IMR-90 (cell line): Measurements from ENCODE around the gene RIMBP2. TPM values are rescaled to one million over a fixed set of nuclear protein-coding genes. Genes with fewer than 3 reads are reported as not detected.

Source experiments
- ATAC-seq: fragments of 200-7000 bp; cut with Tn5 transposase; 2 replicates; pipeline ENCODE4 v1.9.1; 2020; ENCODE audit warnings: low read depth, mild to moderate bottlenecking, moderate library complexity
- BruUV-seq: library from RNA; stranded (reverse); fragments of 400-500 nt; replicated peaks from 2 replicates; lab custom pipeline; 2021; lab: Mats Ljungman, UMichigan
- CTCF ChIA-PET: fragments of 300-600 bp; formaldehyde crosslinking; extraction: SDS; loops from one replicate; lab custom pipeline; 2021; ENCODE audit warnings: antibody characterized with exemption; lab: Yijun Ruan, JAX
- POLR2A ChIA-PET: fragments of 300-600 bp; sonication (Branson Sonifier 250); formaldehyde crosslinking; loops from one replicate; lab custom pipeline; 2022; ENCODE audit warnings: antibody characterized with exemption; ENCODE audit not compliant: unreplicated experiment; lab: Charles Lee
- DNase-seq: peaks from one replicate; pipeline ENCODE4 v3.0.0; 2013
- H2AFZ ChIP-seq: replicated peaks from 2 replicates; pipeline ENCODE3; 2013; ENCODE audit warnings: low read length, mild to moderate bottlenecking; ENCODE audit not compliant: poor library complexity
- H2AK5ac ChIP-seq: 2 replicates; pipeline ENCODE4 v1.6.1; 2013; ENCODE audit warnings: low read depth, low read length, inconsistent platforms
- H2AK9ac ChIP-seq: replicated peaks from 2 replicates; pipeline ENCODE3; 2013; ENCODE audit warnings: mild to moderate bottlenecking, low read depth, low read length, moderate library complexity; ENCODE audit not compliant: poor library complexity
- H2BK120ac ChIP-seq: 2 replicates; pipeline ENCODE4 v1.6.1; 2013; ENCODE audit warnings: low read depth, low read length, inconsistent platforms
- H2BK15ac ChIP-seq: 3 replicates; pipeline ENCODE4 v1.6.1; 2013; ENCODE audit warnings: low read depth, low read length, inconsistent platforms
- H2BK20ac ChIP-seq: 2 replicates; pipeline ENCODE4 v1.6.1; 2013; ENCODE audit warnings: low read depth, mild to moderate bottlenecking, inconsistent platforms, low read length, moderate library complexity
- H2BK5ac ChIP-seq: 2 replicates; pipeline ENCODE4 v1.6.1; 2013; ENCODE audit warnings: mild to moderate bottlenecking, low read depth, low read length, inconsistent platforms; ENCODE audit not compliant: poor library complexity, severe bottlenecking
- H3K14ac ChIP-seq: replicated peaks from 2 replicates; pipeline ENCODE4 v1.6.1; 2013; ENCODE audit warnings: low read depth, low read length, inconsistent platforms
- H3K18ac ChIP-seq: 2 replicates; pipeline ENCODE4 v1.6.1; 2013; ENCODE audit warnings: low read depth, low read length, control low read depth
- H3K23ac ChIP-seq: 2 replicates; pipeline ENCODE4 v1.6.1; 2013; ENCODE audit warnings: low read depth, low read length, inconsistent platforms
- H3K27ac ChIP-seq: 2 replicates; pipeline ENCODE4 v1.5.1; 2013; ENCODE audit warnings: mild to moderate bottlenecking, control low read depth, low read length; ENCODE audit not compliant: insufficient read depth
- H3K27me3 ChIP-seq: 2 replicates; pipeline ENCODE4 v1.6.1; 2013; ENCODE audit warnings: low read length; ENCODE audit not compliant: control insufficient read depth, insufficient read depth
- H3K36me3 ChIP-seq: 2 replicates; pipeline ENCODE4 v1.6.1; 2013; ENCODE audit warnings: low read length, mixed read lengths; ENCODE audit not compliant: control insufficient read depth, insufficient read depth
- H3K4ac ChIP-seq: 2 replicates; pipeline ENCODE4 v1.6.1; 2013; ENCODE audit warnings: low read depth, low read length, inconsistent platforms
- H3K4me1 ChIP-seq: 2 replicates; pipeline ENCODE4 v1.6.1; 2013; ENCODE audit warnings: low read length, mixed read lengths; ENCODE audit not compliant: control insufficient read depth, insufficient read depth
- H3K4me2 ChIP-seq: 2 replicates; pipeline ENCODE4 v1.6.1; 2013; ENCODE audit warnings: low read depth, mild to moderate bottlenecking, control low read depth, low read length, moderate library complexity
- H3K4me3 ChIP-seq: 2 replicates; pipeline ENCODE4 v1.5.1; 2013; ENCODE audit warnings: low read depth, mild to moderate bottlenecking, control low read depth, low read length, moderate library complexity; ENCODE audit not compliant: insufficient read depth
- H3K56ac ChIP-seq: 2 replicates; pipeline ENCODE4 v1.6.1; 2013; ENCODE audit warnings: low read length, inconsistent platforms; ENCODE audit not compliant: insufficient read depth; ENCODE audit errors: extremely low read depth
- H3K79me1 ChIP-seq, 2 experiments: 2 replicates each; pipeline ENCODE4 v1.6.1; 2013; ENCODE audit warnings: low read length in 2 of 2, inconsistent platforms in 1 of 2, low read depth in 1 of 2
- H3K9ac ChIP-seq: 2 replicates; pipeline ENCODE4 v1.6.1; 2013; ENCODE audit warnings: low read depth, low read length, control low read depth
- H3K9me1 ChIP-seq: 2 replicates; pipeline ENCODE4 v1.6.1; 2013; ENCODE audit warnings: low read length, inconsistent platforms; ENCODE audit not compliant: insufficient read depth
- H3K9me3 ChIP-seq: 2 replicates; pipeline ENCODE4 v1.6.1; 2013; ENCODE audit warnings: low read length; ENCODE audit not compliant: control insufficient read depth, insufficient read depth
- H4K20me1 ChIP-seq: 2 replicates; pipeline ENCODE4 v1.6.1; 2013; ENCODE audit warnings: low read length, inconsistent platforms; ENCODE audit not compliant: insufficient read depth
- H4K5ac ChIP-seq: 2 replicates; pipeline ENCODE4 v1.6.1; 2013; ENCODE audit warnings: mild to moderate bottlenecking, low read depth, low read length, control low read depth
- H4K8ac ChIP-seq, 2 experiments: 2 replicates each; pipeline ENCODE4 v1.6.1; 2013; ENCODE audit warnings: low read depth in 2 of 2, low read length in 2 of 2, control low read depth in 1 of 2, inconsistent platforms in 1 of 2
- H4K91ac ChIP-seq: 2 replicates; pipeline ENCODE4 v1.6.1; 2013; ENCODE audit warnings: low read depth, low read length, inconsistent platforms; ENCODE audit not compliant: insufficient read depth
- CEBPB ChIP-seq: IDR thresholded peaks from 2 replicates; pipeline ENCODE4 v1.6.1; 2012; ENCODE audit warnings: low read depth, low read length, improper control_type of control experiment
- CHD1 ChIP-seq: IDR thresholded peaks from 2 replicates; pipeline ENCODE4 v1.6.1; 2012; ENCODE audit warnings: low read depth, low read length, improper control_type of control experiment
- MXI1 ChIP-seq: IDR thresholded peaks from 2 replicates; pipeline ENCODE4 v1.6.1; 2012; ENCODE audit warnings: low read depth, mild to moderate bottlenecking, low read length, moderate library complexity, borderline replicate concordance
- NFE2L2 ChIP-seq: fragments of 150-350 bp; IDR thresholded peaks from 2 replicates; pipeline ENCODE4 v1.6.1; 2016; ENCODE audit warnings: low read depth, mild to moderate bottlenecking, low read length
- WGBS, 2 experiments: methylation state at CpG; one replicate each; pipeline versions ENCODE4 v1.1.5 to v1.1.7; 2013; ENCODE audit warnings: missing lambda C conversion rate in 2 of 2; ENCODE audit not compliant: insufficient read length in 1 of 2; ENCODE audit errors: extremely low coverage in 2 of 2; 5-methylcytosine and 5-hydroxymethylcytosine counted together
- dilution Hi-C: fragments of 300-500 bp; cut with HindIII; formaldehyde crosslinking; loops from one replicate; pipeline ENCODE4 v1.14.3; 2018; ENCODE audit warnings: low sequenced_read_pairs; ENCODE audit not compliant: unreplicated experiment
- in situ Hi-C: fragments of 300-500 bp; cut with MboI; formaldehyde crosslinking; loops from 3 replicates; pipeline ENCODE4 v1.14.3; 2019; ENCODE audit warnings: low sequenced_read_pairs, inconsistent platforms, mixed read lengths
- intact Hi-C: fragments of 100-400 bp; cut with micrococcal nuclease; formaldehyde crosslinking; loops from 2 replicates; pipeline ENCODE4 v1.10.0; 2022
- polyA plus RNA-seq, 3 experiments: library from polyadenylated mRNA; depleted of rRNA; stranded (reverse); fragments of >200 nt; gene quantifications; 2 replicates each; pipeline ENCODE4 v1.2.3, GENCODE V29; 2012; ENCODE audit warnings: low replicate concordance in 1 of 3
- total RNA-seq: library from RNA; depleted of rRNA; stranded (reverse); fragments of >200 nt; gene quantifications from 2 replicates; pipeline ENCODE4 v1.2.3, GENCODE V29; 2012
- TF ChIP-seq, protein P1 (sequence below): fragments of 150-350 bp; IDR thresholded peaks from 2 replicates; pipeline ENCODE4 v1.6.1; 2017; ENCODE audit warnings: mild to moderate bottlenecking, antibody characterized with exemption, low read length, low read depth

The RIMBP2 gene
- total and polyA plus RNA-seq, 2 of the 4 experiments (the other 2 are of a cell fraction) = not detected

DNA sequence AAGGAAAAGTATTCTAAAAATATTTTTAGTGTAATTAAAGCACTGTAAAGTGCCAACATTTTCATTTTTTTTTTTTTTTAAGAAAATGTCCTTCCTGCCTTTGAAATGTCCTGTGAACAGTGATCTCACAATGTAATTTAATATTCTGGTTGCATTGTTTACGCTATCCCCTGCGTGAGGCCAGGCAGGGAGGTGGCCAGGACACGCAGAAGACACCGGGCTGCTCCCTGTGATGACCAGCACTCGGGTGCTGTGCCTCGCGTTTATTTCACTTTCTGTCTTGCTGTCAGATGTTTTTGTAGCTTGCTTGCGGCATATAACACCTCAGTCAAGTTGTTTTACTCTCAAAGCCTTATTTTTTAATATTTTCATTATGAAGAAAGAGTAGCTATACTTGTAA lies 359.9 kb downstream of the RIMBP2 start:
- H2BK15ac ChIP-seq = no peak overlapping the region
- no peak overlapping the region for H2BK120ac ChIP-seq
- ChIA-PET POLR2A (no interaction called here), CTCF (no interaction called here)
- no peak overlapping the region for H2AK9ac ChIP-seq
- no TSS peak for BruUV-seq
- H3K56ac ChIP-seq = no peak overlapping the region
- in situ Hi-C loops = no loop called here
- no peaks in the 10 kb centered on the region for H3K4me1 ChIP-seq
- H3K14ac ChIP-seq = no peak overlapping the region
- no peak overlapping the region for H2BK20ac ChIP-seq
- H4K20me1 ChIP-seq = no peaks in the 10 kb centered on the region
- no peak overlapping the region for H2AK5ac ChIP-seq
- no peak overlapping the region for H4K5ac ChIP-seq
- no peak overlapping the region for H3K9ac ChIP-seq
- H3K4ac ChIP-seq = no peak overlapping the region
- H3K4me3 ChIP-seq = no peak overlapping the region
- DNase-seq (no peak), ATAC-seq (no peak)
- H3K9me1 ChIP-seq = no peaks in the 10 kb centered on the region
- H3K27ac ChIP-seq = no peak overlapping the region
- TF ChIP-seq, protein P1, sequence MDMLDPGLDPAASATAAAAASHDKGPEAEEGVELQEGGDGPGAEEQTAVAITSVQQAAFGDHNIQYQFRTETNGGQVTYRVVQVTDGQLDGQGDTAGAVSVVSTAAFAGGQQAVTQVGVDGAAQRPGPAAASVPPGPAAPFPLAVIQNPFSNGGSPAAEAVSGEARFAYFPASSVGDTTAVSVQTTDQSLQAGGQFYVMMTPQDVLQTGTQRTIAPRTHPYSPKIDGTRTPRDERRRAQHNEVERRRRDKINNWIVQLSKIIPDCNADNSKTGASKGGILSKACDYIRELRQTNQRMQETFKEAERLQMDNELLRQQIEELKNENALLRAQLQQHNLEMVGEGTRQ = no peak
- TF ChIP-seq MXI1 (no peak), CHD1 (no peak), CEBPB (no peak), NFE2L2 (no peak)
- H2AFZ ChIP-seq = no peak overlapping the region
- WGBS, 2 experiments = 20% methylated on average over 1 of the region's 8 CpGs; no CpG with 5 or more reads in 1 of the 2 experiments
- dilution Hi-C loops = no loop called here
- H3K27me3 ChIP-seq = no peaks in the 10 kb centered on the region
- no peak overlapping the region for H3K23ac ChIP-seq
- H3K4me2 ChIP-seq = no peak overlapping the region
- no peaks in the 10 kb centered on the region for H3K79me1 ChIP-seq
- intact Hi-C loops = no loop called here
- no peak overlapping the region for H2BK5ac ChIP-seq
- no peaks in the 10 kb centered on the region for H3K36me3 ChIP-seq
- no peak overlapping the region for H4K91ac ChIP-seq
- no peak overlapping the region for H3K18ac ChIP-seq
- H3K9me3 ChIP-seq = peaks cover 17% of the 10 kb centered on the region
- no peak overlapping the region for H4K8ac ChIP-seq
